Measurements from ENCODE around the gene DGKG. TPM values are rescaled to one million over a fixed set of nuclear protein-coding genes. Genes with fewer than 3 reads are reported as not detected.

DGKG gene
- total RNA-seq: 2.3 TPM

DNA sequence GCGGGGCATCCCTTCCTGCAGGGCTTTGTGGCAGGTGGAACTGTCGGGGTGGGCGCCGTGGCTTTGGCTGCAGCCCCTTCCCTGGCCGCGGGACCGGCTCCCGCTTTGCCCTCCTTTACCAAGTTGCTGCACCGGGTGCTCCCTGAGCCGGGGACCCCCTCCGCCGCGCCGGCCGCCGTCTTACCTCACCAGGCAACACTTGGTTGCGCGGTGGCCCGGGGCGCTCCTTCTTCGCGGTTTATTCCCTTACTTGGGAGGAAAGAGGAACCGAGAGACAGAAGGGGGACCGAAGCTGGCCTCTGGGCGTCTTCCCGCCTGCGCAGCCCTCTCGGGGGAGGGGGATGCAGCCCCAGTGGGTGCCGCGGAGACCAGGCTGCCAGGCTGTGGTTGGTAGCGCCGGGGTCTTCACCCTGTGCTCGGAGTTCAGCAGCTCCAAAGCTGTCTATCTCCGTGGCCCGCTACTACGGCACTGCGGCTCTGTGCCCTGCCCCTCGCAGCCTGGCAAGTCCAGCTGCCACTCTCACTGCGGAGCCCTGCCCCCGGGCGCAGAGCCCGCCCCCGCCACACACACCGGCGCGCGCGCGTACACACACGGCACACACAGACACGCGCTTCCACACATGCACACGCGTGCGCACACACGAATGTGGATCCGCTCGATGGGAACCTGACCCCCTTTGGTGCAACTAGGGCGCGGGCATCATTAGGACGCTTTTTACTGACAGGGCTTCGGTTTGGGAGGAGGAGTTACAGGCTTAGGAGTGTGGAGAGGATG, at the start of gene DGKG:
Gene DGKG, minus strand, starts transcription at position 473 of the 775 bp plus-strand sequence. CDS start 41,775 bp downstream, outside the sequence.

DNA sequence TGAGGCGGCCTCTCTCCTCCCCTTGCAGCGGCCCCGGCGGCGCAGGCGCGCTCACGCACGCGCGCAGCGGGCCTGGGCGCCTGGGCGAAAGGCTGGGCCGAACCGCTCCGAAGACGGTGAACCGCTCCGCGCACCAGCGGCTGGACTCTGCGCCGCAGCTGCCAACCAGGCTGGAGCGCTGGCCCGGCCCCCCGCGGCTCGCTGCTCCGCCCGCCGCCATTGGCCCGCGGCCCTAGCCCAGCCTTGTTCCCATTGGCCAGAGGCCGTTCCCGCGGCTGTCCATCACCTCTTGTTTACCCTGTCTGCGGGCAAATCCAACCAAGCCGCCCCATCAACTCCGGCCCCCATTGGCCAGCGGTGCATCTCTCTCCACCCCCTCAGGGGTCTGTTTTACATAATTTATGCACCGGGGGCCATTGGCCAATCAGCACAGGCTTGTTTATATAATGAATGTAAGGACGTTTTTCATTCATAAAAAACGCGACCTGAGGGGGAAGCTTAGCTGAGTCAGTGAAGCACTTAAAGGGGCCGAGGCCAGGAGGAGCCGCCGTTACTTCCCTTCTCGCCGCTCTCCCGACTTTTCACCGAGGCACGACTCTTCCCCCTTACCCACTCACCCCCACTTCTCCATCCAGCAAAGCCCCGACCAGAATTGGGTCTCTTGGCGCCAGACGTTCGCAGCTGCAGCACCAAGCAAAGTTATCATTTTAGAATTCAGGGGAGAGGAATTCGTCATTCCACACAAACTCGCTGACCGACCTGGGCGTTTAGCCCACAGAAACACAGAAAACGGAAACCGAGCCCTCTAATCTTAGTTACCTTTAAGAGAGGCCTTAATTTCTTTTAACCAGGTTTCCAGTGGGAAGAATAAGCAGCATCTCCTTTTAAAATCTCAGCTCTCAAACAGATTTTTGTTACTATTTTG, 252.8 kb downstream of the DGKG start, which contains the start of gene ETV5:
Gene ETV5, minus strand, starts transcription at position 149 of the 925 bp plus-strand sequence. CDS start 3,221 bp downstream, outside the sequence.

Other genes starting within 250 kb of the DGKG start
- gene CRYGS, start 182.1 kb upstream of the DGKG start, total RNA-seq: 2.9 TPM
- 17.9 TPM for gene TBCCD1, start 205.1 kb upstream of the DGKG start, total RNA-seq
- 32.3 TPM for gene DNAJB11, start 208.5 kb upstream of the DGKG start, total RNA-seq

All from metanephros (tissue), 1 donor.